Muscle layer of colon (tissue), 2 donors: ENCODE data around the gene CCNI.
"Not testable (repeated sequence)": the region's sequence is repeated elsewhere in the genome, so short reads cannot be mapped to it uniquely, and the experiment has no call there.

ENCODE experiments used
- H3K27ac ChIP-seq: one replicate; pipeline ENCODE4 v1.7.0; 2013; ENCODE audit warnings: low read depth, mild to moderate bottlenecking, low read length, moderate library complexity
- H3K27me3 ChIP-seq, 2 donors: one replicate each; pipeline ENCODE4 v1.7.0; 2013; ENCODE audit warnings: low read length in 2 of 2, mild to moderate bottlenecking in 2 of 2; ENCODE audit not compliant: insufficient read depth in 2 of 2, control insufficient read depth in 1 of 2
- H3K36me3 ChIP-seq: one replicate; pipeline ENCODE4 v1.7.0; 2013; ENCODE audit warnings: mild to moderate bottlenecking, low read length; ENCODE audit not compliant: insufficient read depth
- H3K4me1 ChIP-seq: one replicate; pipeline ENCODE4 v1.7.0; 2013; ENCODE audit warnings: mild to moderate bottlenecking, low read length; ENCODE audit not compliant: insufficient read depth
- H3K4me3 ChIP-seq, 2 donors: one replicate each; pipeline ENCODE4 v1.7.0; 2013; ENCODE audit warnings: low read length in 2 of 2, low read depth in 1 of 2, mild to moderate bottlenecking in 1 of 2, moderate library complexity in 1 of 2
- H3K9ac ChIP-seq: one replicate; pipeline ENCODE4 v1.7.0; 2013; ENCODE audit warnings: low read length
- H3K9me3 ChIP-seq: one replicate; pipeline ENCODE4 v1.7.0; 2013; ENCODE audit warnings: mild to moderate bottlenecking, low read length
- donor health status: abdominal sarcoma.
- donor health status: Adenocarcinoma of cecum.

Gene CCNI

GRCh38 chr4:77100234-77100633 lies 24.4 kb upstream of the CCNI start:
- no peak overlapping the region for H3K4me3 ChIP-seq
- H3K27me3 ChIP-seq = no peaks in the 10 kb centered on the region
- no peaks in the 10 kb centered on the region for H3K36me3 ChIP-seq
- peaks cover 9% of the 10 kb centered on the region for H3K4me1 ChIP-seq
- H3K9ac ChIP-seq = no peak overlapping the region
- no peak overlapping the region for H3K27ac ChIP-seq
- H3K9me3 ChIP-seq = no peaks in the 10 kb centered on the region

GRCh38 chr4:77097611-77098010 lies 21.8 kb upstream of the CCNI start:
- no peak overlapping the region for H3K27ac ChIP-seq
- H3K4me3 ChIP-seq = no peak overlapping the region
- H3K9ac ChIP-seq = no peak overlapping the region
- no peaks in the 10 kb centered on the region for H3K36me3 ChIP-seq
- H3K9me3 ChIP-seq = no peaks in the 10 kb centered on the region
- no peaks in the 10 kb centered on the region for H3K4me1 ChIP-seq
- H3K27me3 ChIP-seq = no peaks in the 10 kb centered on the region

DNA sequence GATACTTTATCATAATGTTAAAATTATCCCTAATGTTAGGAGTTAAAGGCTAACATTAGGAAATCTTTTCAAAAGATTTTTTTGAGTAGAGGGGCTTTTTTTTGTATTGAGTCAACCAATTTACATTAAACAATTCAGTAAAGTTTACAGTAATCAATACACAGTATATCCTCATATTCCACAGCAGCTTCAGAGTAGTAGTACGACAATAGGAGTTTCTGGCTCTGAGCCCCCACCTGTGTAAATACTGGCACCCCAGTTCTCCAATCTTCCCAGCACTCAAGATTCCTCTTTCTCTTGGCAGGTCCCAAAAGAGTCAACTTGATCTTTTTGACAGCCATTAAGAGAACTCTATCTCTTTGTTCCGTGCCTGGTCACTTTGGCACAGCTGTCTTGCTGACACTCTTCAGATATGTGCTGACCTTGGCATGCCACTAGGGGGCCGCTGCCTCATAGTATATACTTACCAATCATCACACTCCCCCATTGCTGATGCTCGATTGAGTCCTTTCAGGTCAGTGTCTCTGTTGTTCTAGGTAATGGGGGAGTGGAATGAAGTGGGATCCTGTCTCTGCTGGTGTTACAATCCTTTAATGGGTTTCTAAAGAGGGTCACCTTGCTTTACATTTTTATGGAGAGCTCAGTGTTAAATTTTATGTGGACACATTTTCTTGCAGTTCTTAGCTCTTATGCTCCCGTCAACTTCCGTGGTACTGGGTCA lies 19.5 kb upstream of the CCNI start:
- H3K4me1 ChIP-seq = no peaks in the 10 kb centered on the region
- H3K27ac ChIP-seq = no peak overlapping the region
- H3K4me3 ChIP-seq = no peak overlapping the region
- H3K36me3 ChIP-seq = no peaks in the 10 kb centered on the region
- H3K27me3 ChIP-seq = no peaks in the 10 kb centered on the region
- no peaks in the 10 kb centered on the region for H3K9me3 ChIP-seq
- H3K9ac ChIP-seq = no peak overlapping the region

GRCh38 chr4:77094496-77094895 lies 18.7 kb upstream of the CCNI start:
- Histone ChIP-seq H3K36me3 (no peaks in the 10 kb centered on the region), H3K4me3 (no peak overlapping the region), H3K4me1 (no peaks in the 10 kb centered on the region), H3K27ac (no peak overlapping the region), H3K27me3 (no peaks in the 10 kb centered on the region), H3K9me3 (no peaks in the 10 kb centered on the region), H3K9ac (no peak overlapping the region)

DNA sequence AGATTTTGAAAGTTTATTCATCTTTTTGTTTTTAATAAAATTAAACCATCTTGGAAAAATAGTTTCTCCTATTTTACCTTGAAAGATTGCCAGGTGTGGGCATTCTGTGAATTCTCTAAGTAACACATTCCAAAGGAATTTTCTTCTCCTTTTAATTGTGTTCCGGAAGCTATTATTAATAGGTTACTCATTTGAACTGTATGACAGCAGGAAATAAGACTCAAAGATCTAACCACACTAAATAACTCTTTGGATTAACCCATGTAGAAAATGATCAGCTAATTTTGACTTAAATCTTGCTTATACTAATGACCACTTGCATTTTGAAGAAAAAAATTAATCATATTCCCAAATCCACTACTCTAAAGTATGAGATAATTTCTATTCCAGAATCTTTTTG lies 17.6 kb upstream of the CCNI start:
- no peaks in the 10 kb centered on the region for H3K27me3 ChIP-seq
- H3K9ac ChIP-seq = no peak overlapping the region
- no peaks in the 10 kb centered on the region for H3K36me3 ChIP-seq
- H3K4me1 ChIP-seq = no peaks in the 10 kb centered on the region
- no peak overlapping the region for H3K27ac ChIP-seq
- no peak overlapping the region for H3K4me3 ChIP-seq
- no peaks in the 10 kb centered on the region for H3K9me3 ChIP-seq

DNA sequence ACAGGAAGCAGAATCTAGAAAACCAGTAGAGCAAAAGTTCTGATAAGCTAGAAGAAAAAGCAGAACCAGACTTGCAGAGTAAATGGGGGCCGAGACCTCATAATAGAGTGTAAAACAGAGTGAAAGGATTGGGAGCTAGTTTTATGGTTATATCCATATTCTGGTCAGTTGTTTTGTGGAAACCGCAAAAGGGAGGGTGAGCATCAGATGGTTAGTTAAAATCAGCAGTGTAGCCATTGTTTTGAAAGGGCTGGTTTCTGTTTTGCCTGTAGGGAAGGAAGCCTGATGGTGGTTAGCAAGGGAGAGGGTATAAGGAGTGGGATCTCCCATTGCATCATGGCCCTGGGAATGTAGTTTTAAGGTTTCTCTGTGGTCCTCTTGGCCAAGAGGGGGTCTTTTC lies 17.2 kb upstream of the CCNI start:
- Histone ChIP-seq H3K4me3 (no peak overlapping the region), H3K27ac (no peak overlapping the region), H3K27me3 (no peaks in the 10 kb centered on the region), H3K9ac (no peak overlapping the region), H3K36me3 (no peaks in the 10 kb centered on the region), H3K4me1 (no peaks in the 10 kb centered on the region), H3K9me3 (no peaks in the 10 kb centered on the region)

DNA sequence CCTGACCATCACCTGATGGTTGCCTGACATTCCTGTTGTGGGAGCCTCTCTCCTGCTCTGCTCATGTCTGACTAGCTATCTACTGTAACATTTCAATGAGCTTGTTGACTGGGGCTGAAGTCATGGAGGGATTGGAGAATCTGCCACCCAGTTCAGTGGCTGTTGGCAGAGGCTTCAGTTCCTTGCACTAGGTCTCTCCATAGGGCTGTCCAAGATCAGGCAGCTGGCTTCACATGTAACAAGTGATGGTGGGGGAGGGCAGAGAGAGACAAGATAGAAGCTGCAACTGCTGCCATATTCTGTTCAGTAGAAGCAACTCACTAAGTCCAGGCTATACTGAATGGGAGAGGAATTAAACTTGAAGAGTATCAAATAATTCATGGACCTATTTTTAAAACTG lies 14.1 kb upstream of the CCNI start:
- Histone ChIP-seq H3K9ac (no peak overlapping the region), H3K27me3 (no peaks in the 10 kb centered on the region), H3K4me3 (no peak overlapping the region), H3K9me3 (no peaks in the 10 kb centered on the region), H3K36me3 (no peaks in the 10 kb centered on the region), H3K4me1 (no peaks in the 10 kb centered on the region), H3K27ac (no peak overlapping the region)

DNA sequence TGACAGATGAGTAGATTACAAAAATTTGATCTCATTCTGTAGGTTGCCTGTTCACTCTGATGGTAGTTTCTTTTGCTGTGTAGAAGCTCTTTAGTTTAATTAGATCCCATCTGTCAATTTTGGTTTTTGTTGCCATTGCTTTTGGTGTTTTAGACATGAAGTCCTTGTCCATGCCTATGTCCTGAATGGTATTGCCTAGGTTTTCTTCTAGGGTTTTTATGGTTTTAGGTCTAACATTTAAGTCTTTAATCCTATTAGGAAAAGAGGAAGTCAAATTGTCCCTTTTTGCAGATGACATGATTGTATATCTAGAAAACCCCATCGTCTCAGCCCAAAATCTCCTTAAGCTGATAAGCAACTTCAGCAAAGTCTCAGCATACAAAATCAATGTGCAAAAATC lies 11.2 kb upstream of the CCNI start:
- H3K27ac ChIP-seq, H3K9me3 ChIP-seq, H3K27me3 ChIP-seq, H3K4me3 ChIP-seq, H3K9ac ChIP-seq, H3K36me3 ChIP-seq, H3K4me1 ChIP-seq: not testable (repeated sequence)

DNA sequence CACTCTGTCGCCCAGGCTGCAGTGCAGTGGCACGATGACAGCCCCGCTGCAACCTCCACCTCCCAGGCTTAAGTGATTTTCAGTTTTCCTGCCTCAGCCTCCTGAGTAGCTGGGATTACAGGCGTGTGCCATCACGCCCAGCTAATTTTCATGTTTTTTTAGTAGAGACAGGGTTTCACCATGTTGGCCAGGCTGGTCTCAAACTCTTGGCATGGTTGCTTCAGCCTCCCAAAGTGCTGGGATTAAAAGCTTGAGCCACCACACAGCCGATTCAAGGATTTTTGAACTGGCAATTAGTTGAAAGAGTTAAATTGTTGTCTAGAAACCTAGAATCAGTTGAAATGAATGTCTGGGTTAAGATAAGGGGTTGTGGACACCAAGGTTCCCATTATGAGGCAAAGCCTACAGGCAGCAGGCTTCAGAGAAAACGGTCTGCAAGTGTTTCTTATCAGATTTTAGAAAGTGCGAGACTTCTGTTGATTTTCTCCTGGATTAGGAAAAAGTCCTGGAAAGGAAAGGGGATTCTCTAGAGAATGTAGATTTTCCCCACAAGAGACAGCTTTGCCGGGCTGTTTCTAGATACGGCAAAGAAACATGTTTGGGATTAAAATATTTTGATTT lies 8.3 kb upstream of the CCNI start:
- no peaks in the 10 kb centered on the region for H3K9me3 ChIP-seq
- no peak overlapping the region for H3K27ac ChIP-seq
- no peak overlapping the region for H3K9ac ChIP-seq
- H3K27me3 ChIP-seq = no peaks in the 10 kb centered on the region
- H3K4me3 ChIP-seq = no peak overlapping the region
- no peaks in the 10 kb centered on the region for H3K4me1 ChIP-seq
- no peaks in the 10 kb centered on the region for H3K36me3 ChIP-seq

GRCh38 chr4:77082886-77083608 lies 7.3 kb upstream of the CCNI start:
- Histone ChIP-seq H3K4me3 (no peak overlapping the region), H3K36me3 (no peaks in the 10 kb centered on the region), H3K27me3 (no peaks in the 10 kb centered on the region), H3K9ac (no peak overlapping the region), H3K27ac (no peak overlapping the region), H3K9me3 (no peaks in the 10 kb centered on the region), H3K4me1 (no peaks in the 10 kb centered on the region)

DNA sequence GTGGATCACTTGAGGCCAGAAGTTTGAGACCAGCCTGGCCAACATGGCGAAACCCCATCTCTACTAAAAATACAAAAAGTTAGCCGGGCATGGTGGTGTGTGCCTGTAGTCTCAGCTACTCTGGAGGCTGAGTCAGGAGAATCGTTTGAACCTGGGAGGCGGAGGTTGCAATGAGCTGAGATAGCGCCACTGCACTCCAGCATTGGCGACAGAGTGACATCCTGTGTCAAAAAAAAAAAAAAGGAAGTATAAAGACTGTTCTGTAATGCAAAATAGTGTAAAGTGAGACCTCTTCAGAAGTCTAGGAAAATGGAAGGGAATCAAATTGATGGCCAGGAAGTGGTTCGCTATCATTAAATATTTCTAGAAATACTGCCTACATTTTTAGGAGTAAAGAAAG lies 5.0 kb upstream of the CCNI start:
- H3K9me3 ChIP-seq, H3K9ac ChIP-seq, H3K27me3 ChIP-seq, H3K36me3 ChIP-seq, H3K4me3 ChIP-seq, H3K27ac ChIP-seq, H3K4me1 ChIP-seq: not testable (repeated sequence)

DNA sequence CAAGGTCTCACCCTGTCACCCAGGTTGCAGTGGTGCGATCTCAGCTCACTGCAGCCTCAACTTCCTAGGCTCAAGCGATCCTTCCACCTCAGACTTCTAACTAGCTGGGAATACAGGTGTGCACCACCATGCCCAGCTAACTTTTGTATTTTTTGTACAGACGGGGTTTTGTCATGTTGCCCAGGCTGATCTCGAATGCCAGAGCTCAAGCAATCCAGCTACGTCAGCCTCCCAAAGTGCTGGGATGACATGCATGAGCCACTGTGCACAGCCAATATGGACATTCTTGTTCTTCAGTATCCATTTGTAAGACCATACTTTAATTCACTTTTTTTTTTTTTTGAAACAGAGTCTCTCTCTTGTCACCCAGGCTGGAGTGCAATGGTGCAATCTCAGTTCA lies 3.5 kb upstream of the CCNI start:
- Histone ChIP-seq H3K27ac (no peak overlapping the region), H3K9ac (no peak overlapping the region), H3K9me3 (no peaks in the 10 kb centered on the region), H3K4me3 (no peak overlapping the region), H3K36me3 (no peaks in the 10 kb centered on the region), H3K27me3 (no peaks in the 10 kb centered on the region), H3K4me1 (peaks cover 2% of the 10 kb centered on the region)
